ENCODE data around the gene KIF26B. TPM values are rescaled to one million over a fixed set of nuclear protein-coding genes. Genes with fewer than 3 reads are reported as not detected.
"Not testable (repeated sequence)": the region's sequence is repeated elsewhere in the genome, so short reads cannot be mapped to it uniquely, and the experiment has no call there.

Gene KIF26B
- 0.57 and 2.1 TPM in 2 replicates for total RNA-seq (2014; rRNA removed; shearing (Covaris generic))

- DNase-seq (ENCODE audit: low spot score), result peak; percentile 21
These were observed at the start of gene KIF26B for GRCh38 chr1:245154429-245155271. Gene KIF26B, plus strand, starts transcription at chr1:245154985. Its CDS starts 440 bp downstream, at chr1:245155425.

- no peak for DNase-seq (ENCODE audit: low spot score)
These were observed 49.7 kb upstream of the KIF26B start for GRCh38 chr1:245105042-245105441.

- DNase-seq (ENCODE audit: low spot score), result no peak
These were observed 48.9 kb upstream of the KIF26B start for GRCh38 chr1:245105815-245106410.

GRCh38 chr1:245107776-245108114 lies 47.0 kb upstream of the KIF26B start:
- no peak for DNase-seq (ENCODE audit: low spot score)

GRCh38 chr1:245108246-245108645 lies 46.5 kb upstream of the KIF26B start:
- no peak for DNase-seq (ENCODE audit: low spot score)

GRCh38 chr1:245108909-245109308 lies 45.9 kb upstream of the KIF26B start:
- DNase-seq (ENCODE audit: low spot score), result no peak

- DNase-seq (ENCODE audit: low spot score), result no peak
These were observed 44.4 kb upstream of the KIF26B start for GRCh38 chr1:245110406-245110805.

GRCh38 chr1:245111073-245111472 lies 43.7 kb upstream of the KIF26B start:
- DNase-seq (ENCODE audit: low spot score), result no peak

- no peak for DNase-seq (ENCODE audit: low spot score)
These were observed 41.1 kb upstream of the KIF26B start for GRCh38 chr1:245113649-245114048.

- no peak for DNase-seq (ENCODE audit: low spot score)
These were observed 38.7 kb upstream of the KIF26B start for GRCh38 chr1:245116131-245116530.

GRCh38 chr1:245116751-245117150 lies 38.0 kb upstream of the KIF26B start:
- DNase-seq (ENCODE audit: low spot score), result no peak

GRCh38 chr1:245118066-245118465 lies 36.7 kb upstream of the KIF26B start:
- DNase-seq (ENCODE audit: low spot score), result no peak

GRCh38 chr1:245118806-245119205 lies 36.0 kb upstream of the KIF26B start:
- DNase-seq (ENCODE audit: low spot score), result no peak

- DNase-seq (ENCODE audit: low spot score), result no peak
These were observed 33.3 kb upstream of the KIF26B start for GRCh38 chr1:245121523-245121922.

- DNase-seq (ENCODE audit: low spot score), result no peak
These were observed 30.5 kb upstream of the KIF26B start for GRCh38 chr1:245124241-245124640.

GRCh38 chr1:245124644-245125043 lies 30.1 kb upstream of the KIF26B start:
- no peak for DNase-seq (ENCODE audit: low spot score)

- no peak for DNase-seq (ENCODE audit: low spot score)
These were observed 28.3 kb upstream of the KIF26B start for GRCh38 chr1:245126530-245126929.

GRCh38 chr1:245128381-245129101 lies 26.2 kb upstream of the KIF26B start:
- no peak for DNase-seq (ENCODE audit: low spot score)

GRCh38 chr1:245129319-245130240 lies 25.2 kb upstream of the KIF26B start:
- peak; percentile 29 for DNase-seq (ENCODE audit: low spot score)

- not testable (repeated sequence) for DNase-seq (ENCODE audit: low spot score)
These were observed 24.3 kb upstream of the KIF26B start for GRCh38 chr1:245130281-245131025.

GRCh38 chr1:245131026-245131393 lies 23.8 kb upstream of the KIF26B start:
- DNase-seq (ENCODE audit: low spot score), result no peak
